GM10248 (cell line): ENCODE data around the gene CRABP2.

ENCODE experiments used
- CTCF ChIA-PET: fragments of 300-600 bp; sonication (Branson Sonifier 250); formaldehyde crosslinking; extraction: SDS; loops from one replicate; lab custom pipeline; 2021; ENCODE audit warnings: antibody characterized with exemption; lab: Yijun Ruan, JAX
- POLR2A ChIA-PET: fragments of 350-650 bp; sonication (Branson Sonifier 250); formaldehyde crosslinking; extraction: SDS; loops from one replicate; lab custom pipeline; 2020; ENCODE audit warnings: antibody characterized with exemption; lab: Yijun Ruan, JAX
- DNase-seq: peaks from one replicate; pipeline ENCODE4 v3.0.0; 2012; ENCODE audit errors: extremely low spot score
- CTCF ChIP-seq: IDR thresholded peaks from 2 replicates; pipeline ENCODE4 v1.5.1; 2012; ENCODE audit warnings: mild to moderate bottlenecking, low read depth; ENCODE audit errors: extremely low read depth, missing control alignments, control extremely low read depth

CRABP2 gene

GRCh38 chr1:156689953-156690674, 15.3 kb downstream of the CRABP2 start:
- no peak for DNase-seq
- POLR2A ChIA-PET = no interaction called here
- CTCF ChIA-PET = interaction anchor here (0.6 to 25.5 kb wide), 52 partner anchors 13 to 257 kb away, joined by 3 to 597 read pairs (median 4); partner anchors contain the start of genes BCAN, CRABP2, HDGF and INSRR
- TF ChIP-seq CTCF = no peak

- POLR2A ChIA-PET = interaction anchor here (0.5 kb wide), 1 partner anchor 14 kb away, joined by 3 read pairs; no protein-coding TSS in a partner anchor
These were observed 16.1 kb downstream of the CRABP2 start for GRCh38 chr1:156689035-156689952.

GRCh38 chr1:156684227-156684782, 21.1 kb downstream of the CRABP2 start:
- ChIA-PET CTCF (interaction anchor here (1.1 to 25.5 kb wide), 8 partner anchors 23 to 207 kb away, joined by 3 to 597 read pairs (median 60); partner anchors contain the start of genes CRABP2, ISG20L2, METTL25B and NTRK1), POLR2A (no interaction called here)
- DNase-seq = no peak
- TF ChIP-seq CTCF = no peak

More at GRCh38 chr1:156689035-156689952, 16.1 kb downstream of the CRABP2 start:
- CTCF ChIA-PET = interaction anchor here (0.6 to 25.5 kb wide), 55 partner anchors 12 to 257 kb away, joined by 3 to 597 read pairs (median 4); partner anchors contain the start of genes BCAN, CRABP2, HDGF and INSRR
- DNase-seq = peak; percentile 87
- TF ChIP-seq CTCF = peak; percentile 87

GRCh38 chr1:156682166-156682890, 23.1 kb downstream of the CRABP2 start:
- TF ChIP-seq CTCF = no peak
- no peak for DNase-seq
- ChIA-PET CTCF (interaction anchor here (1.0 to 25.5 kb wide), 8 partner anchors 7 to 177 kb away, joined by 3 to 597 read pairs (median 58); partner anchors contain the start of genes CRABP2, ISG20L2 and METTL25B), POLR2A (no interaction called here)

GRCh38 chr1:156681196-156681960, 24.0 kb downstream of the CRABP2 start:
- ChIA-PET POLR2A (no interaction called here), CTCF (interaction anchor here (0.8 to 25.5 kb wide), 9 partner anchors 8 to 178 kb away, joined by 3 to 597 read pairs (median 97); partner anchors contain the start of genes CRABP2, ISG20L2 and METTL25B)
- no peak for TF ChIP-seq CTCF
- no peak for DNase-seq
